SKM-1 (cell line): ENCODE results near the gene SLC6A3.
"Not testable (repeated sequence)": the region's sequence is repeated elsewhere in the genome, so short reads cannot be mapped to it uniquely, and the experiment has no call there.

Experiments used
- DNase-seq: peaks from one replicate; lab custom pipeline; 2025; ENCODE audit not compliant: unreplicated experiment; lab: John Stamatoyannopoulos, UW

SLC6A3 gene

DNA sequence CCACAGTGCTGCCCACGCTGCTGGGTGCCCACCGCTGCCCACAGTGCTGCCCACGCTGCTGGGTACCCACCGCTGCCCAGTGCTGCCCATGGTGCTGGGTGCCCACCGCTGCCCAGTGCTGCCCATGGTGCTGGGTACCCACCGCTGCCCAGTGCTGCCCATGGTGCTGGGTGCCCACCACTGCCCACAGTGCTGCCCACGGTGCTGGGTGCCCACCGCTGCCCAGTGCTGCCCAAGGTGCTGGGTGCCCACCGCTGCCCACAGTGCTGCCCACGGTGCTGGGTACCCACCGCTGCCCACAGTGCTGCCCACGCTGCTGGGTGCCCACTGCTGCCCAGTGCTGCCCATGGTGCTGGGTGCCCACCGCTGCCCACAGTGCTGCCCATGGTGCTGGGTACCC is 22.7 kb downstream of the SLC6A3 start:
- DNase-seq, result not testable (repeated sequence)

DNA sequence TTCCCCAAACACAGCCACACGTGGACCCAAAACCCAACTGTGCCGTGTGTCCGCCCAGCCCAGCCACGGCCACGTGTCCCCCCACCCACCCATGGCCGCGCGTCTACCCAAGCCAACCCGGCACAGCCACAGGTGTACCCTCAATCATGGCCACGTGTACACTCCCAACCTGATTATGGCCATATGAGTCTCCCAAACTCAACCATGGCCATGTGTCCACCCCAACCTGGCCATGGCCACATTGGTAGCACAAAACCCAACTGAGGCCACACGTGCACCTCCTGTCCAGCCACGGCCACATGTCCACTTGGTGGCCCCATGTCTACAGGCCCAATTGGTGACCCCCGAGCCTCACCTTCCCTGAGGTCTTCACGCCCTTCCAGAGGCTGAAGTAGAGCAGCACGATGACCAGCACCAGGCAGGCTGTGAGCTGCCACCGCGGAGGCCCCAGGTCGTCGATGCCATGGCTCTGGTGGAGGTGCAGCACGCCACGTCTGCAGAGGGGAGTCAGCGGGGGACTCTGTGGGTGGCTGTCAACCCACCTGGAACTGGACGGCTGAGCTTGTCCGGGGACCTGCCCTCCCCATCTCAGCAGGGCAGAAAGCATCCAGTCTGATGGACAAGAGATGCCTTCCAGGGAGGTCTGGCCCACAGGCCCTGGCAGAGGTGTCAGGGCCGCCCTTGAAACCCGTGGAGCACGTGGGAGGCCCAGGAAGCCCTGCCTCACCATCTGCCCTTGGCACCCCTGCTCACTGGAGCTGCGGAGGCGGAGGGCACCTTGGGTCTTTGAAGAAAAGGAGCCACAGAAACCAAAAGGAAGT is 23.5 kb downstream of the SLC6A3 start:
- no peak for DNase-seq

DNA sequence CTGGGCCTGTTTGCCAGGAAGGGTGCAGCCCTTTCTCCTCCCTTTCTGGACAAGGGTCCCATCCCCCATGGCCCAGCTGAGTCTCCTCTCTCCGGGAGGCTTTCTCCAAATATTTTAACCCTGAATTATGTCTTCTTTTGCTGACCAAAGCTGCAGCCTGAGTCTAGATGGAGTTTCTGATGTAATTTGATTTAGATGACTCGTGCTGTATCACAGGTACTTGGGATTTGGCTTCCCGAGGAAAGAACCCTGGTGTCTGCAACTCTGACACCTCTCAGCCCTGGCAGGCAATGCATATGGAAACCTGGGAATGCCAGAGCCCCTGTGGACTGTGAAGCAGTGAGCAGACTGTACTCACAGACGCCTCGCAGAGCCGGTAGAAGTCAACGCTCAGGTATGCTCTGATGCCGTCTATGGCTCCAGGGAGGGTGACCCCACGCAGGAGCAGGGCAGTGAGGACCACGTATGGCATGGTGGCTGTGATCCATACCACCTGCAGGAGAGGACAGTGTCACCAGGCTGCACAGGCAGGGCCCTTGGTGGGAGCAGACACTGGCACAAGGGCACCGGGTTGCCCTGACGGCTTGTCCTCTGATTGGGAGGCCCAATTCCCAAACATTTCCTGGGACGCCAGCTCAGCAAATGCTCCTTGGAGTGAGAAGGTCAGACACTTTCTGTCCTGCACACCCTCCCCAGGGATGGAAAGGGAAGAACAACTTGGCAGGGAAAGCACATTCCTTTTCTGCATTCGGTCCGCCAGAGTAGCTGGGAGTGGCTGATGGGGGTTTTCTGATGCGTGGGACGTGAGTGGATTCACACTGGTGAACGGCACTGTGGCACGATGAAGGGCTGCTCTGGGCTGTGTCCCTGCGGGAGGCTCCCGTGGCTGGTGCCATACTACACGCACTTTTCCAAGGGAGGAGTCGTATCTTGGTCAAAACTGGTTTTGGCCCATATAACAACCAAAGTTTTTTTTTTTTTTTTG is 24.7 kb downstream of the SLC6A3 start:
- DNase-seq, result no peak

DNA sequence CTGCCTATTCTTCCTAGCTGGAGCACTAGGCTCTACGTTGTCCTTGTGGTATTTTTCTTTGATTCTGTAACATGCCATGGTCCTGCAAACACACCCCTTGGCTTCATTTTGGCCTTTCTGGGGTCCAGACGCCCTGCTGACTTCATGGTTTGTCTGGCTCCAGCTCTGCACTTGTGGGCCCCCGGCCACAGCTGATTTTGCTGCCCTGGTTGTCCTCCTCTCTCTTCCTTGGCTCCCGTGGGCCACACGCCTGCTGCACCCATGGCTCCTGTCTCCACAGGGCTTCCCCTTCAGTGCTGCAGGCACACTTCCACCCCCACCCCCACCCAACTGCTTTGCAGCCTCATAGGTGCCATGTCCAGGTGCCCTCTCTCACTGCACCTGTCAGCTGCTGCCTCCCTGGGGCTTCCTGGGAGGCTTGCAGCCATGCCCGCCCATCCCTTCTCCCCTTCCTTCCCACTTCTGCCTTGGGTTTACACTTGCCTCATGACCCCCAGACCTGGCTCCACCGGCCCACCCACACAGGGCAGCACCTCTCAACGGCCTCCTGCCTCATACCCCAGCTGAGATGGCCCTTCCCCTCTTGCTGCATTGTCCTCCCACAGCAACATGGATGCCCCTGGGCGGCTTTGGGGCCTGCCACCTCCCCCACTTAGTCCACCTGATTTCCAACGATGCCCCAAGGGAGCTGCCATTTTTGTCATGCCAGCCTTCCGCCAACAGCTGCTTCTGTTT is 25.6 kb downstream of the SLC6A3 start:
- DNase-seq, result no peak

DNA sequence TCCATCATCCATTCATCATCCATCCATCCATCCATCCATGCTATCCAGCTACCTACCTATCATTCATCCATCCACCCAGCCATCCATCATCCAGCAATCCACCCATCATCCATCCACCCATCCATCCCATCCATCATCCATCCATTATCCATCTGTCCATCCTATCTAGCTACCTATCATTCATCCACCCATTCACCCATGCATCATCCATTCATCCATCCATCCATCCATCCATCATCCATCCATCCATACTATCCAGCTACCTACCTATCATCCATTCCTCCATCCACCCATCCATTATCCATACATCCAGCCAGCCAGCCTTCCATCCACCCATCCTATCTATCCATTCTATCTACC is 26.3 kb downstream of the SLC6A3 start:
- no peak for DNase-seq

DNA sequence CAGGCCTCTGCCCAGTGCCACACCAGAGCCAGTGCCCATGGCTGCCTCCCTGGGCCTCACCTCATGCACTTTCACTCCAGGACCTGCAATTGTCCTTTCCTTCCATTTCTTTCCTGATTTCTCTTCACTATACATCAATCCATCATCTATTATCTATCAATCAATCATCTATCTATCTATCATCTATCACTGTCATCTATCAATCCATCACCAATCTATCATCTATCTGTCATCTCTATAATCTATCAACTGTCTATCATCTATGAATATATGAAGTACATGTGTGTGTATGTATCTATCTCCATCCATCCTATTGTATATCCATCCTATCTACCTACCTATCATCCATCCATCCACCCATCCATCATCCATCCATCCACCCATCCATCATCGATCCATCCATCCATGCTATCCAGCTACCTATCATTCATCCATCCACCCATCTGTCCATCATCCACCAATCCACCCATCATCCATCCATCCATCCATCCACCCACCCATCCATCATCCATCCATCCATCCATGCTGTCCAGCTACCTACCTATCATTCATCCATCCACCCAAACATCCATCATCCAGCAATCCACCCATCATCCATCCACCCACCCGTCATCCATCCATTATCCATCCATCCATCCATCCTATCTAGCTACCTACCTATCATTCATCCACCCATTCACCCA is 26.9 kb downstream of the SLC6A3 start:
- no peak for DNase-seq

DNA sequence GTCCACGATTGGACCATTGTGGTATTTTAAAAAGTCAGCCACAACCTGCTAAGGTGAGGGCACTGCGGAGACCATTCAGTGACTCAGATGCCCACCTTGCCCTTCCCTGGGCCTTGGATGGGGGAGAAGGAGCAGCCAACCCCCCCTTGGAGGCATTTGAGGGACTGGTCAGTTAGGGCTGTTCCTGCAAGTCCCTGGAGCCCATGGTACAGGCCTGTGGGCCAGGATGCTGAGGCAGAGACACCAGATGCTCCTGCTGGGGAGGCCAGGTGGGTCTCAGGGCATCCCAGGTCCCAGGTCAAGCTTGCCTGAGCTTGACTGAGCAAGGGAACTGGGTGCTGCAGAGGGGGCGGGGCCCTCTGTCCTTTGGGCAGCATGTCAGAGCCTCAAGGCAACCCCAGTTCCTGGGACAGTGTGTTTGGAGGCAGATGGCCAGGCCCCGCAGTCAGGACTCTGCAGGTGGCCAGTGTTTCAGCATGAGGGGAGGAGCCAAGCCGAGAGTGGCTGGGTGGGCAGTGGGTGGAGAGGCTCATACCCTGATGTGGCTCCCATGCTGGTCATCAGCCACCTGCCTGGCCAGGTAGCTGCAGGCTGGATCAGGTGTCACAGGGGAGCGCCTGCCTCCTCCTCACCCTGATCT is 27.5 kb downstream of the SLC6A3 start:
- no peak for DNase-seq

DNA sequence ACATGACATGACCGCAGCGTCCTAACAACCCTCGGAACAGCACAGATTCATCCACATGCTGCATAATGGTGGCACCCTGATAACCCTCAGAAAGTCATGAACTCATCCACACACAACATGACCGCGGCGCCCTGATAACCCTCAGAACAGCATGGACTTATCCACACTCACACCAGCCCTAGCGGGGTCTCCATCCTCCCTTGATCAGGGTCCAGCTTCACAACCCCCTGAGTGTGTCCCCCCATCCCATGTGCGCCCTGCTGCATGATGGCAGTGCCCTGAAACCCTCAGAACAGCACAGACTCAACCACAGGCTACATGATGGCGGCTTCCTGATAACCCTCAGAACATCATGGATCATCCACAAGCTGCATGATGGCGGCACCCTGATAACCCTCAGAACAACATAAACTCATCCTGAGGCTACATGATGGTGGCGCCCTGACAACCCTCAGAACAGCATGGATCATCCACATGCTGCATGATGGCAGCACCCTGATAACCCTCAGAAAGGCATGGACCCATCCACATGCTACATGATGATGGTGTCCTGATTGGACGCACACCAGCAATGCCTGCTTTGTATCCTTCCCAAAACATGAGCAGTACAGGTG is 28.3 kb downstream of the SLC6A3 start:
- no peak for DNase-seq

DNA sequence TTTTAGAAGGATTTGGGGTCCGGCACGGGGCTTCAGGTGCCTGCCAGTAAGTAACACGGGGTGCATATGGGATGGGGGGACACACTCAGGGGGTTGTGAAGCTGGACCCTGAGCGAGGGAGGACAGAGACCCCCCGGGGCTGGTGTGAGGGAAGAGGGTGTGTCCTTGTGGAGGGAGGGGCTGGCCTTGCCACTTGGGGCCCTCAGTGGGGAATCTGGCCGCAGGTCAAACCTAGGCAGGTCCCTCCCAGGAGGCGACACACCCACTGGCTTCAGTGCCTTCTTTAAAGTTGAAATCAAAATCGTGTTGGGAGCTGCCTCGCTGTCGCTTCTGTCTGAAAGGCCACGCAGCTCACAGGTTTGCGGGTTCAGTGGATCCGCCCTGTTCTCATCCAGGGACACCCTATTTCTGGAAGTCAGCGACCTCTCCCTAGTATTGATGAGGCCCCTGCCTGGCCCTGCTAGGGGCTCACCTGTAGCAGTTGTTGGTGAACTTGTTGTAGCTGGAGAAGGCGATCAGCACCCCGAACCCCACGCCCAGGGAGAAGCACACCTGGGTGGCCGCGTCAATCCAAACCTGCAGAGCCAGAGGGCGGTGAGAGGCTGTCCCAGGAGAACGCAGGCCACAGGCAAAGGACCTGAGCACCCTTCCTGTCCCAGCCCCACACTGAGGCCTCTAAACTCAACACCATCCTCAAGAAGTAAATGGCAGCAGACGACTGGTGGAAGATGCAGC is 29.4 kb downstream of the SLC6A3 start:
- no peak for DNase-seq

DNA sequence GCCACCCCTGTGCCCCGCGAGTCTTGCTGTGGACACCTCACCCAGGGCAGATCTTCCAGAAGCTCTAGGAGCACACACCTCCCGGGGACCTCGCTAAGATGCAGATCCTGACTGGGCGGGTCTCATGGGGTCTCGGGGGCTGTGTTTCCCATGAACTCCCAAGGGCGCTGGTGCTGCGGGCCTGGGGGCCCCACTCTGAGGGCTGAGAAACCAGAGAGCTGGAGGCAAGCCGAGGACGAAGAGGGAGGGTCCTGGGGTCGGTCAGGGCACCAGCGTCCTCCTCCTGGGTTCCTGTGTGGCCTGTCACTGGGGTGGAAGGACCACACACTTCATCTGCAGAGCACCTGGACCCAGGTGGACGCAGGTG is 30.2 kb downstream of the SLC6A3 start:
- DNase-seq, result no peak

DNA sequence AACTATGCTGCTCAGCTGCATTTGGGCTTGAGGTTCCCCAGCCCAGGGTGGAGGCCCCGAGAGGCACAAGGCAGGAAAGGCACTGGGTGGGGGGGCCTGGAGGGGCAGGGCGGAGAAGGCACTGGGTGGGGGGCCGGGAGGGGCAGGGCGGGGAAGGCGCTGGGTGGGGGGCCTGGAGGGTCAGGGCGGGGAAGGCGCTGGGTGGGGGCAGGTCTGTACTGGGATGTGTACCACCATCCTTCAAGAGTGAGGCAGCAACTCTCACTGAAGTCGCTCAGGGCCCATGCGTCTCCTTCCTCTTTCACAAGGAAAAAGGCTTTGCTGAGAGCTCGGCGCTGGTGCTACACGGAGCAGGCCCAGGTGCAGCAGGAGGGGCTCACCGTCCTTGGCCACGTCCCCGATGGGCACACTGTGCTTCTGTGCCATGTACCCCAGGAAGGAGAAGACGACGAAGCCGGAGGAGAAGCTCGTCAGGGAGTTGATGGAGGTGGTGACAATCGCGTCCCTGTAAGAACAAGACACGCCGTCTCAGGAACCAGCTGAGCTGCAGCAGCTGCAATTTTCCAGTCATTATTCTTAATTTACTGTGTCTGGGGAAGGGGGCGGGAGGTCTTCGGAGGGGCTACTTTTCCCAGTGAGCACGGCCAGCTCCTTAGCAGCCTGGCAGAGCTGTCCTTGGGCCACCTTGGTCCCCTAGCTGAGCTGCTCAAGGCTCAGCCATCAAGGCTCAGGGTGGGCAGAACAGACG is 30.8 kb downstream of the SLC6A3 start:
- no peak for DNase-seq

DNA sequence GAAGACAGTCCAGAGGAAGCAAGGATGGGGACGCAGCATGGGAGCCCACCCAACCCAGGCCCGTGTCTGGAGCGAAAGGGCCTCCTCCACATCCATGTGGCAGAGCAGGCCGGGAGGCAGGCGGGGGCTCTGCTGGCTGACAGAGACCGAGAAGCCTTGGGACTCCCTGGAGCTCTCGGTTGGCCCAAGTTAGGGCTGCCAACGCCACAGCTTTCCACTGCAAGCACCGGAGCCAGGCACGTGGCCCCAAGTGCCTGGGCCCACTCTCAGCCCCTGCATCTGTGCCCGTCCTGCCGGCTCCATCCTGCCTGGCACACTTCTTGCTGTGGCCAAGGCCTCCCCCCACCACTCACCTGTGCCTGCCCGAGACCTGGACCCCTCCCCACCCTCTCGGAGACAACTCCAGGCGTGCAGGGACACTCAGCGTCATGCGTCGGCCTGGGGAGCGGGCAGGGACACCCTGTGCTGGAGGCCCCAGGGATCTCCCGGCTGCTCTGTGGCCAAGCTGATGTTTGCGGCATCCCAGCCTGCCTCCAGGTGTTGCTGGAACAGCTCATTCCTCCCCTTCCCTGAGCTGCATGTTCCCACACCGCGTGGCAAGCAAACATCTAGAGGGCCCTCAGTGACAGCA is 31.5 kb downstream of the SLC6A3 start:
- no peak for DNase-seq

DNA sequence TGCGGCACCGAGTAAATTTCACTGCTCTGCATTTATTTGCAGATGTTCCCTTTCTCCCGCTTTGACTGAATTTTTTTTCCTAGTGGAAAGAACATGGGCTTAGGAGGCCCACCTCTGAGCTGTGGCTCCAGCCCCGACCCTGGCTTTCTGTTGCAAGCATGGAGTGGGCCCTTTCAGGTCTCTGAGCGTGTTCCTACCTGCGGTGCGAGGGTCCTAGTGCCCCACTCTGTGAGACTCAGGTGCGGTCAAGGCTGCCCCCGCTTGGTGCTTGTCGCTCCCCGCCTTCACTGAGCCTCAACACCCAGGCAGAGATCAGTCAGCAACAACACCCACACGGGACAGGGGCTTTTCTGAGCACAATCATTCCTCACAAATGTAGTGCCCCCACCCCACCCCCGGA is 32.0 kb downstream of the SLC6A3 start:
- no peak for DNase-seq

DNA sequence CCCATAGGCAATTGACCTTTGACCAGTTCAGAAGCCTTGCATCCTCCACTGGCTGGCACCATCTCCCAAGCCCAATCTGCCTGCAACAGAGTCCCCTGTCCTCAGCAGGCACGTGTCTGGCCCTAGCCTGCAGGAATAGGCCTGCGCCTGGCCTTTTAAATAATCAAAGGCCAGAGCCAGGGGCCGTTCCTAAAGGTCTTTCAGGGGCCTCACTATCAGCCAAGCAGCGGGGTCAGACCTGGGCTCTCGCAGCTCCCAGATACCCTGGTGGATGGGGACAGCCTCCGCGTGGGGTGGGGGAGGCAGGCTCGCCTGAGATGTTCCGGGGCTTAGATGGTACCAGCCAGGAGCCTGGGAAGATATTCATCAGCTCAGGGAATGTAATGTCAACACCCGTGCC is 32.6 kb downstream of the SLC6A3 start:
- no peak for DNase-seq

DNA sequence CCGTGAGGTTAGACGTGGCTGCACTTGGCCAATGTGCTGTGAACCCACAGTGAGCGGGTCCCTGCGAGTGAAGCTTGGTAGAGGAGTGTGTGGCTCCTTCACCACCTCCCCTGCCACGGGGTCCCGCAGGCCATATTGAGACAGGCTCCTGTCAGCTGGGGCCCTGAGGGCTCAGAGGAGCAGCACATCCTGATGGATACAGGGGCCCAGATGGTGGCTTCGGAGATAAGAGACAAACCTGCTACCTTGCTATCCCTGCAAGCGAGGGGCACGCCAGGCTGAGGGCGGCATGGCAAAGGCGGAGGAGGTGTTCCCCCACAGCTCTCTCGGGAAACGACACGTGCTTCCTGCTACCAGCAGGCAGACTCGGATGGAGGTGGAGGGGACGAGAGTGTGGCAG is 33.1 kb downstream of the SLC6A3 start:
- no peak for DNase-seq

DNA sequence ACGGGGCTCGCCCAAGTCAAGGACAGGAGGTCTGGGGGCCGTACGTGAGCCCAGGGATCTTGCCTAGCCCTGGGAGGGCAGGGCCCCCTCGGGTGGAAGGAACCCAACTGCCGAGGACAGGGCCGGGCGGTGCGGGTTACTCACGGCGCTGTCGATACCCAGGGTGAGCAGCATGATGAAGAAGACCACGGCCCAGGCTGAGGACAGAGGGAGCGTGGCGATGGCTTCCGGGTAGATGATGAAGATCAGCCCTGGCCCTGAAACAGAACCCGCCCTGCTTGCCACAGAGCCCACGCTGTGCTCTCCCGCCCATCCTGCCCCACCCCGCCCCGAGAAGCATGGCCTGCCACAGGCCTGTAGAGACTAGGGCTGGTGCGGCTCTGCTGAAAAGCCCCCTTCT is 34.1 kb downstream of the SLC6A3 start:
- DNase-seq, result no peak

DNA sequence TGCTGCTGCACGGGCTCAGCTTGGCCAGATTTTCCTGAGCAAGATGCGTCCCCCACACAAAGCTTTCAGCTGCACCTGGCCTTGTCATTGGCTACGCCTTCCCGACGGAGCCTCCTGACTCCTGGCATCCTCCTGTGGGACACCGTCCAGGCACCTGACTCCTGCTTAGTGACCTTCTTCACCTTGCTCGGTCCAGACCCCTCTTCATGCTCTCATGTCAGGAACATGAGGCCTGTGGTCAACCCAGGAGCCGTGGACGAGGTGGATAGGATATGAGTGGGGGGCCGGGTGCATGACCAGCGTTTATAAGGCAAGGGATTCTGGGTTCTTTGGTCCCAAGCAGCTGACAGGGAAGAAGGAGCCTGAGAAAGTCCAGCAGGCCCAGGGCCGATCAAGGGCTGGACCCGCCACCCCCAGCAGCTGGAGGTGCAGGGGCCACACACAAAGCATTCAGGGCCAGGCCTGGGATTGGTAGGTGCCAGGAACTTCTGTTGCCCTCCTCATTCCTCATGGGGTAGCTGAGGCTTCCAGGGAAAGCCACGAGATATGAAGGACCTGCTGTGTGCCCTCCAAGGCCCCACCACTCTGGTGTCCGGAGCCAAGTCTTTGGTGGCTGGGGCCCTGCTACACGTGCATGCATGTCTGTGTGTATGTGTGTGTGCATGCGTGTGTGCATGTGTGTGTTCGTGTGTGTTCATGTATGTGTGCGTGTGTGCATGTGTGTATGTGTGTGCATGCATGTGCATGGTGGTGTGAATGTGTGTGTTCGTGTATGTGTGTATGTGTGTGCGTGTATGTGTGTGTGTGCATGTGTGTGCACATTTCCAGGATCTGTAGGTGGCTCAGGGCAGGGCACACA is 34.9 kb downstream of the SLC6A3 start:
- DNase-seq, result no peak
